ENCODE results near the gene TCF4.

- TF ChIP-seq EZH2 (IDR thresholded peaks at IDR 0.05; ENCODE audit: low read depth, unreplicated experiment): no peak
- TF ChIP-seq POLR2AphosphoS5 (IDR thresholded peaks at IDR 0.05; ENCODE audit: low read depth): no peak
- TF ChIP-seq CTCF (conservative IDR thresholded peaks at IDR 0.05; ENCODE audit: low read depth in 2 of 2): no peak
- TF ChIP-seq REST (IDR thresholded peaks at IDR 0.05; ENCODE audit: unreplicated experiment): no peak
- TF ChIP-seq EZH2phosphoT487 (IDR thresholded peaks at IDR 0.05; ENCODE audit: unreplicated experiment): no peak
- no peak for TF ChIP-seq JUNB (IDR thresholded peaks at IDR 0.05; ENCODE audit: unreplicated experiment)
- no peak for TF ChIP-seq ZNF331 (CRISPR knock-in tag; IDR thresholded peaks at IDR 0.05; ENCODE audit: low read depth)
- TF ChIP-seq ETS1 (IDR thresholded peaks at IDR 0.05): no peak
- no peak for TF ChIP-seq NANOG (IDR thresholded peaks at IDR 0.05; ENCODE audit: borderline replicate concordance)
- no peak for TF ChIP-seq STAT1 (IDR thresholded peaks at IDR 0.05; ENCODE audit: unreplicated experiment)
- no peak for TF ChIP-seq CREB1 (CRISPR knock-in tag; IDR thresholded peaks at IDR 0.05; ENCODE audit: low read depth)
- TF ChIP-seq ZNF114 (CRISPR knock-in tag; IDR thresholded peaks at IDR 0.05): no peak
- TF ChIP-seq ZNF462 (CRISPR knock-in tag; IDR thresholded peaks at IDR 0.05): no peak
These were observed 35.6 kb upstream of the TCF4 start for GRCh38 chr18:55623626-55624025.

Data from GM23338 (cell line).